Stimulated activated CD8-positive, alpha-beta memory T cell treated with anti-CD3 and anti-CD28 coated beads, Interleukin-7, amount 100 ng/mL, for 4 hours (primary cell): ENCODE measurements around the gene EEF2K.
"Not testable (repeated sequence)": the region's sequence is repeated elsewhere in the genome, so short reads cannot be mapped to it uniquely, and the experiment has no call there.

Source experiments
- DNase-seq, 2 donors: peaks; one replicate each; pipeline ENCODE4 v3.0.0-alpha.2; 2020; ENCODE audit warnings: low read depth in 2 of 2

Gene EEF2K

GRCh38 chr16:22206013-22206841 lies at the start of gene EEF2K:
Gene EEF2K, plus strand, starts transcription at chr16:22206278. Its CDS starts 19,452 bp downstream, at chr16:22225730.
- peak; percentile 58 to 81 for DNase-seq

DNA sequence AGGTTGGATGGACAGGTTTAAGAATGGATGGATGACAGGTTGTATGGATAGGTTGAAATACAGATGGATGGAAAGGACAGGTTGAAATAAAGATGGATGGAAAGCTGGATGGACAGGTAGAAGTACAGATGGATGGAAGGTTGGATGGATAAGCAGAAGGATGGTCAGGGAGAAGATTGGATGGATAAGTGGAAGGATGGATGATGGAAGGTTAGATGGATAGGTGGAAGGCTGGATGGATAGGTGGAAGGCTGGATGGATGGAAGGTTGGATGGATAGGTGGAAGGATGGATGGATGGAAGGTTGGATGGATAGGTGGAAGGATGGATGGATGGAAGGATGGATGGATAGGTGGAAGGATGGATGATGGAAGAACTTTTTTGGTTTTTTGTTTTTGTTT lies 44.7 kb upstream of the EEF2K start:
- DNase-seq = no peak

DNA sequence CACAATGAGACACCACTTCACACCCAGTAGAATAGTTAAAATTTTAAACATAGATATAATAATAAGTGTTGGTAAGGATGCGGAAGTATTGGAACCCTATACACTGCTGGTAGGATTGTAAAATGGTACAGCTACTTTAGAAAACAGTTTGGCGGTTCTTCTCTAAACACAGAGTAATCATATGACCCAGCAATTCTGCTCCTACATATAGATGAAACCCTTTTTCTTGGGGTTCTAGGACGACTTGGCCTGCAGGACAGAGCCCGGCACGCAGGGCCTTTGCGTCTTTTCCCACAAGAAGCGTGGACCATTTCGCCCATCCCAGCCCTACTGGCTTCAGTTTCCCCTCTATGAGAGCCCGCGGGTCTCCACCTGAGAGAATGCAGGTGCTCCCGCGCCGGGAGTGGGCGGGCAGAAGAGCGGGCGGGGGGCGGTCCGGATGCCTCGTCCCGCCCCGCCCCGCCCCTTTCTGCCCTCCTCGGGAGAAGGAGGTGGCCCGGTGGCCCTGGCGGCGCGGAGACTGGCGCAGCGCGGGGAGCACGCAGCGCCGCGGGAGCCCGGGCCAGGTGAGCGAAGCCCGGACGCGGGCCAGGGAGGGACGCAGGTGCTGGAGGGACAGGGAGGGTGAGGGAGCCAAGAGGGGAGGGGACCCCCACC lies 44.0 kb upstream of the EEF2K start, which contains the start of gene SDR42E2:
TSS of gene SDR42E2 (plus strand) at position 508 of the 657 bp plus-strand sequence. CDS start 3,077 bp downstream, outside the sequence.
- DNase-seq = peak in 1 of 2 donors; percentile 30

DNA sequence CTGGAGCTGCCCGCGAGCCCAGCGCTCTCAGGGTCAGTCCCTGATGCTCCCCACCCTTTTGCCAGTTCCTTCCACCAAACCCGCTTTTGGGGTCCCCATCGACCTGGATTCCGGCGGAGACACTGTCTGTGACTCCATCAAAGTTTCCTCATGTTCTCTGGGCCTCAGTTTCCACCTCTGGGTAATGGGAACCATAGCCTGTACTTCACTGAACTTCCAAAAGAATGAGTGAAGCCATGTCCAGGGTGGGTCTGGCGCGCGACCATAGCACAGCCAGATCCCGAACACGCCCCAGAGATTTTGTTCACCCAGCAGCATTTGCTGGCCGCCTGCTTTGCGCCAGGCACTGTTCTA lies 43.4 kb upstream of the EEF2K start:
- no peak for DNase-seq

GRCh38 chr16:22163806-22164205 lies 42.3 kb upstream of the EEF2K start:
- DNase-seq = no peak

GRCh38 chr16:22164482-22164881 lies 41.6 kb upstream of the EEF2K start:
- no peak for DNase-seq

- DNase-seq = no peak
These were observed 40.4 kb upstream of the EEF2K start for GRCh38 chr16:22165508-22166285.

DNA sequence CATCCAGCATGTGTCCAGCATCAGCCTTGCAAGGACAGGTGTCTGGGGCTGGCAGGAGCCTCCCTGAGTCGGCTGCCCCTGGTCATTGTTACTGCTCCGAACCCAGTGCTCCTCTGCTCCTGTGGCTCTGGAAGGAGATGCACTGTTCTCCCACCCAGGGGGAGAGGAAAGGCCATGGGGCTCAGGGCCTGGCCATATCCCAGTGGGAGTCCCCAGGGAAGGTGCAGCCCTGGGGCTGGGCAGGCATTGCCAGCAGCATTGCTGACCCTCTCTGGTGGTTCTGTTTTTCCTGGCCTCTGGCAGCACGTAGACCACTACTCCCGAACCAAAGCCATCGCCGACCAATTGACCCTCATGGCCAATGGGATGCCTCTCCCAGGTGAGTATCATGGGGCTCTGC lies 34.1 kb upstream of the EEF2K start:
- no peak for DNase-seq

DNA sequence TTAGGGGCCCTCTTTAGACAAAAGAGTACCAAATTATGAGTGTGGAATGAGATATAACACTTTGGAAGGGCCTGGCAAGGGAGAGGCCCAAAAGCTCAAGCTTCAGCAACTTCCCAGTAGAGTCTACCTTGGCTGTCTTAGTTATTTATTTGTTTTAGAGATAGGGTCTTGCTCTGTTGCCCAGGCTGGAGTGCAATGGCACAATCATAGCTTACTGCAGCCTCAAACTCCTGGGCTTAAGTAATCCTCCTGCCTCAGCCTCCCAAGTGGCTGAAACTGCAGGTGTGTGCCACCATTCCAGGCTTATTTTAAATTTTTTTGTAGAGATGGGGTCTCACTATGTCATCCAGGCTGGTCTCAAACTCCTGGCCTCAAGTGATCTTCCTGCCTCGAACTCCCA lies 33.4 kb upstream of the EEF2K start:
- DNase-seq = not testable (repeated sequence)

DNA sequence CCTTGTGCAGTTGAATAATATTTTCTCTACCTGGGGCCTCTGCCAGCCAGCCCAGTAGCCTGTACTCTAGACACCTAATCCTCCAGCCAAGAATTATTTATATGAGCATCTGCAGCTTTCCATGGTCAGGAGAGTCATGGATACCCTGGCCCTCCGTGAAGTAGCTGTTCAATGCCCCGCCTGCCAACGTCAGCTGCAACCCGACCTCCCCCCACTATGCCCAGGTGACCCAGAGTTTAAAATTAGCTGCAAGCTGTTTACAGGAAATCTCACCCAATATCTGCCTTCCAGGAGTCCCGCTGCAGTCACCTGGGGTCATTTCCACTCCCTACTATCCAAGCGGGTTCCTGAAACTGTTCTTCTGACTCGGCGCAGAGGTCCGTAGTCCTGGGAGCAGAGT lies 31.4 kb upstream of the EEF2K start:
- DNase-seq = no peak

DNA sequence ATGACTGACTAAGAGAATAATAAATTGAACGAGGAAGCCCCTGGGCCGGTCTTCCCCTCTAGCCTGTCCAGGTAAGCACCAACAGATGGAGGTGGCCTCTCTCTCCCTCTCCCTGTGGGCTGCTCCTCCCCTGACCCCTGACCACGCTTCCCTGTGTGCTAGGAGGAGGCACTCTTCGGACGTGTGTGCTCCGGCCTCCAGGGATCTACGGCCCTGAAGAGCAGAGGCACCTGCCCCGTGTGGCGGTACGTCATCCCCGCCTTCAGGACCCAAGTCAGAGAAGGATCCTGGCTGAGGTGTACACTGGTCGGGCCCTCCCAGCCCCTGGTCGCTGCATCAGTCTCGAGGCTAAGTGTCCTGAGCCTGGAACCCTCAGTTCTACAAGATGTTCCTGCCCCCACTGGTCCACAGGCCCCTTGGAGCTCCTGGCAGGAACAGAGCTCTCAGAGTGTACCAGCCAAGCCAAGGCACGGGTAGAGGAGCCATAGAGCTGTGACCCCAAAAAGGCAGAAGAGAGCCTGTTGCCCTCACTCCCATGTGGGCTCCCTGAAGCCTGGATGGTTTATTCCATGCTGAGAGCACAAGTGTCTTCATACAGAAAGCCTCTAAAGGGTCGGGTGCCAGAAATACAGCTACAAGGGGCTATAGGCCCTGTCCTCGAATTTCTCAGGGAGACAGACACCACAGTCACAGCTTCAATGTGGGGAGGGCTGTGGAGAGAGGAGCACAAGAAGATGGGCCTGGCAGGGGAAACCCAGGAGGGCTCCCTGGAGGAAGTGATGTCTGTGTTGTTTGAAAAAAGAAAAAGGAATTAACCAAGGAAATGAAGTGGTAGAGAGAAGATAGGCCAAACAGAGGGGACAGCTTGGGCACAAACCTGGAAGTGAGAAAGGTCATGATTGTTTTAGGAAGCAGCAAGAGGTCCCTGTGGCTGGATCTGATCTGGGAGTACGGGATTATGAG lies 27.8 kb upstream of the EEF2K start:
- no peak for DNase-seq

DNA sequence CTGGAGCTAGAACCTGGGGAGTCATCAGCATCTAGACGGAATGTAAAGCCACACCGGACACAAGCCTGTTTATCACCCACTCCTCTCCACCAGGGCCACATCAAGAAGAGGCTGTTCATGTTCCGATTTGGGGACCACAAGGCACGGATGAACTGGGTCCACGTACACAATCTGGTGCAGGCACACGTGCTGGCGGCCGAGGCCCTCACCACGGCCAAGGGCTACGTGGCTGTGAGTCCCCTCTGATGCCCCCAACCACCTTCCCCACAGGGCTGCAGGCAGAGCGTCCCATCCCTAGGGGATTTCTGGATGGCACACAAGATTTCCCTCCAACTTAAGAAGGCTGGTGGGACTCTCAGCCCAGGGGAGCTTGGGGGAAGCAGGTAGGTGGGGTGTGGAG lies 24.7 kb upstream of the EEF2K start:
- no peak for DNase-seq

GRCh38 chr16:22181843-22182242 lies 24.2 kb upstream of the EEF2K start:
- DNase-seq = no peak

DNA sequence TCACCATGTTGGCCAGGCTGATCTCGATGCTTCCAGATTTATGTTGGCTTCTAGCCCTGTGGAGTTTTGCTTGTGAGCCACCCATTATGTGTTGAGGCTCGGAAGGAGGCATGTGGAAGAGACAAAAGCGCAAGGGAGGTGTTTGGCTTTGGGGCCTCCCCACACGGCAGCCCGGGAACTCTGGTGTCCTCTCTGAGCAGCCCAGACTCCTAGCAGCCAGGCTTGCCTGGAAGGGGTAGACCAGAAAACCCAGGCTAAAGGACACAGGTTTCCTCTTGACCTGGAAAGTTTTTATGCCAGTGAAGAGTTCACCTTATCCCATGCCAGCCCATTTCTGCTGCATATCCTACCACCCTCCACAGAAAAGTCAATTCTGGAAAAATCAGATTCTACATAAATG lies 22.7 kb upstream of the EEF2K start:
- no peak for DNase-seq

DNA sequence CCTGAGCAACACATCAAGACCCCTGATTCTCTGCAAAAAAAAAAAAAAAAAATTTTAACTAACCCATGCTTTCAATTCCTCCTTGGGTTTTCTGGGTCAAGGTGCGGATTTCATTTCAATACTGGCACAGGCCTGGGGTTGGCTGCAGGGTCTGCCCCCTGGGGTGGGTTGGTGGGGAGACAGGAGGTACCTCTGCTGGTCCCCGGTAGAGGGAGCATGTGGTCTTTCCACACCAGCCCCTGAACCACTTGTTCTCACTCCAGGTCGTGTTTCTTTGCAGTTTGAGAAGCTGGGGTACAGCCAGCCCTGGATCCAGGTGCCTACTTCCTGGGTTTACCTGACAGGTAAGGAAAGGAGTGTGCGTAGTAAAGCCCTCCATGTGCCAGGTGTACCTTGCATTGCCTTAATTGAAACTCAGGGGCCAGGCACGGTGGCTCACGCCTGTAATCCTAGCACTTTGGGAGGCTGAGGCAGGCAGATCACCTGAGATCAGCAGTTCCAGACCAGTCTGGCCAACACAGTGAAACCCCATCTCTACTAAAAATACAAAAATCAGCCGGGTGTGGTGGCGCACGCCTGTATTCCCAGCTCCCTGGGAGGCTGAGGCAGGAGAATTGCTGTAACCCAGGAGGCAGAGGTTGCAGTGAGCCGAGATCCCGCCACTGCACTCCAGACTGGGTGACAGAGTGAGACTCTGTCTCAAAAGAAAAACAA lies 22.0 kb upstream of the EEF2K start:
- DNase-seq = no peak

DNA sequence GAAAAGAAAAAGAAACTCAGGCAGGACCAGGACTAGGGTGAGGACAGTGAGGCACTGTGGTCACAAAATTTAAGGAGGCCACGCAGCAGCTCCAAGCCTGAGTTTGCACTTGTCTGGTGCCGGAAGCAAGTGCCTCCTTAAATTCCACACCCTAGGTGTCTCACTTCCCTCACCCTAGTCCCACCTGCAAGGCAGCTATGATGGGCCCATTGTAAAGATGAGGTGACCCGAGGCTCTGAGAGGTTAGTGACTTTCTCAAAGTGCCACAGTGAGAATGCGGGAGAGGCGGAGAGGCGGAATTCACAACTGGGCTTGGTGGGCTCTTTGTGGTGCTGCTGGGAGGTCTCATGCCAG lies 21.5 kb upstream of the EEF2K start:
- DNase-seq = no peak

- no peak for DNase-seq
These were observed 19.6 kb upstream of the EEF2K start for GRCh38 chr16:22186517-22186916.

GRCh38 chr16:22188267-22188594 lies 17.8 kb upstream of the EEF2K start:
- no peak for DNase-seq

DNA sequence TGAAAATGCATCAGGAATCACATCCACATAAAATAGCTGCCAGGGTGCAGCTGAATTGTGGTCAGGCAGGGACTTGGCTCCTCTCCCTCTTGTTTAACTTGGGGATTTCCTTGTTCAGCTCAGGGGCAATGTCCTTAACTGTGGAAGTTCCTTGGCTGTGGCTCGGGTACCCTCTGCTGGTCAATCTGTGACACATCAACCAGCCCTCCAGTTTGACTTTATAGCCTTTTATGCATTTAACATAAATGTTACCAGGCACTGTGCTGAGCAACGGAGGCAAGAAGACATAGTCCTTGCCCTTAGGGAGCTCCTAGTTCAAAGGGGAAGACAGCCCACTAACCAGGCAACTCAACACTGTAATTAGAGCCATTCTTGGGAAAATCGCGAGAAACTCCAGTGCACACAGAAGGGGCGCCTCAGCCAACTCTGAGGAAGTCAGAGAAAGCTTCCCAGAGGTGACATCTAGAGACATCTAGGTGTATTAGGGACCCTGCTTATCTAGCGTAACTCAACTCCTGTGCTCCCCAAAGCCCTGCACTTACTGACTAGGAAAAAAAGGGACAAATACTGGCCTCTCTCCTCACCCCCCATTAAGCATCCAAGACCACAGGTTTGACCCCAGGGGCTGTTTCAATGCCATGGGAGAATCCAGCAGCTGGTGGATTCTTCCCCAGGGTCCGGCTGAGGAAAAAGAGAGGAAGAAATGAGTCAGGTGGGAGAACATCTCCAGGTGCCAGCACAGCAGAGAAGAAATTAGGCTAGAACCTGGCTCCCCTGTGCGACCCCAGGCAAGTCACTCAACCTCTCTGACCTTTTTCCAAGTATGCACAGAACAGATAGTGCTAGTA lies 17.3 kb upstream of the EEF2K start:
- DNase-seq = peak; percentile 51 to 55
